Mucosa of rectum (tissue), 2 donors: Measurements from ENCODE around the gene PDGFD.
A peak's percentile ranks its signal among the peaks of the same experiment; 100 is the strongest.

Source experiments
- H3K27ac ChIP-seq, 2 donors: one replicate each; pipeline ENCODE4 v1.7.0; 2013; ENCODE audit warnings: inconsistent platforms in 2 of 2, low read depth in 2 of 2, low read length in 2 of 2
- H3K27me3 ChIP-seq, 2 donors: one replicate each; pipeline ENCODE4 v1.7.0; 2013; ENCODE audit warnings: low read length in 2 of 2; ENCODE audit not compliant: control insufficient read depth in 2 of 2, insufficient read depth in 2 of 2
- H3K36me3 ChIP-seq, 2 donors: one replicate each; pipeline ENCODE4 v1.7.0; 2013; ENCODE audit warnings: low read length in 2 of 2; ENCODE audit not compliant: control insufficient read depth in 2 of 2, insufficient read depth in 2 of 2
- H3K4me1 ChIP-seq, 2 donors: one replicate each; pipeline ENCODE4 v1.7.0; 2013; ENCODE audit warnings: low read length in 2 of 2, mild to moderate bottlenecking in 1 of 2; ENCODE audit not compliant: control insufficient read depth in 2 of 2, insufficient read depth in 2 of 2
- H3K4me3 ChIP-seq, 2 donors: one replicate each; pipeline ENCODE4 v1.7.0; 2013; ENCODE audit warnings: low read length in 2 of 2
- H3K9ac ChIP-seq, 2 donors: one replicate each; pipeline ENCODE4 v1.7.0; 2013; ENCODE audit warnings: low read length in 2 of 2, low read depth in 1 of 2, mild to moderate bottlenecking in 1 of 2
- H3K9me3 ChIP-seq, 2 donors: one replicate each; pipeline ENCODE4 v1.7.0; 2013; ENCODE audit warnings: low read length in 2 of 2; ENCODE audit not compliant: control insufficient read depth in 2 of 2
- donor health status: healthy.
- donor health status: Normal muscosa, but diverticular disease.

The PDGFD gene

DNA sequence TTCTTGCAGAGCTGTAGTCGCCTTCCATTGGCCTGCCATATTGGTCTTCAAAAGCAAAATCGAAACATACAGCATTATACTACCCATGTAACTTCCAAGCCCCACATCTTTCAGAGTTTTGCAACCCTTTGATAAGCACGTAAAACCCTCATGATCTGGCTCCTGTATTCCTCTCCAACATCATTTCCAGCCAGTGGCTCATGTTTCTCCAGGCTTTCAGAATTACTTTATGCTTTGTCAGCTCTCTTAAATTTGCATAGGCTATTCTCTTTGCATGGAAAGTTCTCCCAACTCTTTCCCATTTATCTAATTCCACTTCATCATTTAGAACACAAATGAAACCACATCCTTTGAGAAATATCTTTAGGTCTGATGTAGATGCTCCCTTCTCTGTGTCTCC is 195.3 kb downstream of the PDGFD start:
- no peak overlapping the region for H3K4me3 ChIP-seq
- no peaks in the 10 kb centered on the region for H3K9me3 ChIP-seq
- H3K27ac ChIP-seq = no peak overlapping the region
- H3K27me3 ChIP-seq = no peaks in the 10 kb centered on the region
- no peaks in the 10 kb centered on the region for H3K4me1 ChIP-seq
- no peaks in the 10 kb centered on the region for H3K36me3 ChIP-seq
- H3K9ac ChIP-seq = no peak overlapping the region

DNA sequence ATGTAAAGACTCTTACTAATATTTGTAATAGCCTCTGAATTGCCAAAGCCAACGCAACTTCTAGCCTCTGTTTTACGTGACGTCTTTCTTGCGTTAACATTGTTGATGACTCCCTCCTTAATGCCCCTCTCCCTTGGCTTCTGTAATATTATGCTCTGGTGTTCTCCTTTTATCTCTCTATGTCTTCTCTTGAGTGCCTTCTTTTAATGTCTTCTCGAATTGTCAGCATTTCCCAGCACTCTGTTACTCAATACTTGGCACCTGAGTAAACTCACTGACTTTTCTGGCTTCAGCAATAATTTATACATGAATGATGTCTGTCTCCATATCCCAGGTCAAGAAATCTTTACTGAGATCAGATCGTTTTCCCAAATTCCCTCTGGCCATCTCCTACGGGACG is 196.0 kb downstream of the PDGFD start:
- no peak overlapping the region for H3K4me3 ChIP-seq
- H3K9me3 ChIP-seq = no peaks in the 10 kb centered on the region
- no peaks in the 10 kb centered on the region for H3K4me1 ChIP-seq
- H3K36me3 ChIP-seq = no peaks in the 10 kb centered on the region
- H3K27me3 ChIP-seq = no peaks in the 10 kb centered on the region
- no peak overlapping the region for H3K9ac ChIP-seq
- H3K27ac ChIP-seq = no peak overlapping the region

- Histone ChIP-seq H3K9me3 (no peaks in the 10 kb centered on the region), H3K27ac (no peak overlapping the region), H3K4me1 (no peaks in the 10 kb centered on the region), H3K4me3 (no peak overlapping the region), H3K9ac (no peak overlapping the region), H3K36me3 (no peaks in the 10 kb centered on the region), H3K27me3 (no peaks in the 10 kb centered on the region)
Observed at GRCh38 chr11:103964390-103964789, 199.6 kb downstream of the PDGFD start.

GRCh38 chr11:103963648-103964047 is 200.3 kb downstream of the PDGFD start:
- no peak overlapping the region for H3K9ac ChIP-seq
- no peak overlapping the region for H3K27ac ChIP-seq
- H3K4me1 ChIP-seq = no peaks in the 10 kb centered on the region
- H3K27me3 ChIP-seq = no peaks in the 10 kb centered on the region
- no peaks in the 10 kb centered on the region for H3K9me3 ChIP-seq
- no peak overlapping the region for H3K4me3 ChIP-seq
- no peaks in the 10 kb centered on the region for H3K36me3 ChIP-seq

DNA sequence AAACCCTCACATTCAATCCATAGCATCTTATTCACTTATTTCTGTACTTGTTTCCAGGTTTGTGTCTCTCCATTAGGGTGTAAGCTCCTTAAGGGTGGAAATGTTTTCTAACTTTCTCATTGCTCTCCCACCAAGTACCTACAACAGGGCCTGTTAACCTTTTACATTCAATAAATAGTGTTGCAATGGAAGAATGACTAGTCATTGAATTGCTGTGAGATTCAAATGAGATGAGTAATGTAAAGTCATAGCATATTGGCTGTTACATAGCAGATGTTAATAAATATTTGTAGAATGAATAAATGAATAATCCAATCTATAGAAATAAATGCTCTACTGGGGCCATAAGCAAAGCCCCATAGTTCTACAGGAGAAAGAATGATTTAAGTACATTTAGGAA is 202.9 kb downstream of the PDGFD start:
- Histone ChIP-seq H3K9ac (no peak overlapping the region), H3K27me3 (no peaks in the 10 kb centered on the region), H3K9me3 (no peaks in the 10 kb centered on the region), H3K27ac (no peak overlapping the region), H3K4me1 (no peaks in the 10 kb centered on the region), H3K4me3 (no peak overlapping the region), H3K36me3 (no peaks in the 10 kb centered on the region)

- H3K27me3 ChIP-seq = no peaks in the 10 kb centered on the region
- no peak overlapping the region for H3K4me3 ChIP-seq
- no peak overlapping the region for H3K27ac ChIP-seq
- H3K36me3 ChIP-seq = no peaks in the 10 kb centered on the region
- no peaks in the 10 kb centered on the region for H3K4me1 ChIP-seq
- H3K9ac ChIP-seq = no peak overlapping the region
- no peaks in the 10 kb centered on the region for H3K9me3 ChIP-seq
Observed at GRCh38 chr11:103960108-103960507, 203.8 kb downstream of the PDGFD start.

GRCh38 chr11:103959279-103959942 is 204.5 kb downstream of the PDGFD start:
- Histone ChIP-seq H3K9ac (no peak overlapping the region), H3K4me1 (no peaks in the 10 kb centered on the region), H3K27ac (no peak overlapping the region), H3K4me3 (no peak overlapping the region), H3K27me3 (no peaks in the 10 kb centered on the region), H3K9me3 (no peaks in the 10 kb centered on the region), H3K36me3 (no peaks in the 10 kb centered on the region)

DNA sequence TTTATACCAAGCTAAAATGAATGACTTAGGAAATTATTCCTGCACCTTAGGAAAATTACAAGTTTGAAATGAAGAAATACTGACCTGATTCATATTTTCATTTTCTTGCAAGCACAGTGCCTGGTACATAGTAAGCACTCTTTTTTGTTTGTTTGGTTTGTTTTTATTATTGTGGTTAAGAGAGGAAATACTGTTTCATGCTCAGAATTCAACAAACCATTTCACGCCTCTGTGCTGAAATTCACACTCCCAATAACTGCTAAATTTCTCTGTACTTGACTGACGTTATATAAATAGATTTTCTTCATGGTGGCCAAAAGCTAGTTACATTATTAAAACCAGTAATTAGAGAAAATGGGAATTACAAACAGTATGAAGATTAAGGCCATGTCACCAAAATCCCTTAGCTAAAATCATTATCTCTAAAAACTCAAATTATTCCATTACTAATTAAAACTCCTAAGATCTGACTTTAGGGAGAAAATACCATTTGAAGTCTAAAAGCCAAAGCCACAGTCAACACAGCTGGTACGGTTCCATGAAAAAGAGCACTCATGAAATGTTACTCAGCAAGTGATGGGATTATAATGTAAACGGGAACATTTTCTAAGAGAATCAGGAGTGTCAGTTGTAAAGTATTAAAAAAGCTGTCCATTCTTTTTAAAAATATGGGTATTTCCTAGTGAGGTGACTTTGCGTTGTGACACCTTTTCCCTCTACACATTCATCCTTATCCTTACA is 205.3 kb downstream of the PDGFD start:
- no peak overlapping the region for H3K9ac ChIP-seq

GRCh38 chr11:103953797-103954486 is 210.0 kb downstream of the PDGFD start:
- Histone ChIP-seq H3K4me1 (no peaks in the 10 kb centered on the region), H3K27me3 (no peaks in the 10 kb centered on the region), H3K27ac (no peak overlapping the region), H3K4me3 (peak overlapping the region in 1 of 2 donors; percentile 28), H3K9ac (no peak overlapping the region), H3K9me3 (no peaks in the 10 kb centered on the region), H3K36me3 (no peaks in the 10 kb centered on the region)

More for the DNA sequence above, 205.3 kb downstream of the PDGFD start:
- Histone ChIP-seq H3K27ac (no peak overlapping the region), H3K9me3 (no peaks in the 10 kb centered on the region), H3K4me3 (no peak overlapping the region), H3K36me3 (no peaks in the 10 kb centered on the region), H3K27me3 (no peaks in the 10 kb centered on the region), H3K4me1 (no peaks in the 10 kb centered on the region)

GRCh38 chr11:103949781-103950180 is 214.2 kb downstream of the PDGFD start:
- Histone ChIP-seq H3K36me3 (no peaks in the 10 kb centered on the region), H3K9ac (no peak overlapping the region), H3K27me3 (no peaks in the 10 kb centered on the region), H3K4me3 (no peak overlapping the region), H3K9me3 (no peaks in the 10 kb centered on the region), H3K27ac (no peak overlapping the region), H3K4me1 (no peaks in the 10 kb centered on the region)
